Mucosa of stomach (tissue), 1 donor: ENCODE data around the gene IFNAR2.

Experiments
- H3K27me3 ChIP-seq: one replicate; pipeline ENCODE4 v1.7.0; 2013; ENCODE audit warnings: mild to moderate bottlenecking, low read length; ENCODE audit not compliant: control insufficient read depth, insufficient read depth
- H3K36me3 ChIP-seq: one replicate; pipeline ENCODE4 v1.7.0; 2013; ENCODE audit warnings: low read length; ENCODE audit not compliant: control insufficient read depth, insufficient read depth
- H3K4me1 ChIP-seq: one replicate; pipeline ENCODE4 v1.7.0; 2013; ENCODE audit warnings: mild to moderate bottlenecking, low read length; ENCODE audit not compliant: control insufficient read depth, insufficient read depth
- H3K4me3 ChIP-seq: one replicate; pipeline ENCODE4 v1.7.0; 2013; ENCODE audit warnings: low read length
- H3K9ac ChIP-seq: one replicate; pipeline ENCODE4 v1.7.0; 2013; ENCODE audit warnings: mild to moderate bottlenecking, low read length, moderate library complexity
- H3K9me3 ChIP-seq: one replicate; pipeline ENCODE4 v1.7.0; 2013; ENCODE audit warnings: mild to moderate bottlenecking, low read length, moderate library complexity; ENCODE audit not compliant: control insufficient read depth
- donor health status: Pancreatic carcinoma.

IFNAR2 gene

GRCh38 chr21:33264561-33264960 lies 34.8 kb downstream of the IFNAR2 start:
- H3K4me1 ChIP-seq: peaks cover 32% of the 10 kb centered on the region
- no peaks in the 10 kb centered on the region for H3K27me3 ChIP-seq
- H3K9me3 ChIP-seq: no peaks in the 10 kb centered on the region
- no peak overlapping the region for H3K4me3 ChIP-seq
- no peaks in the 10 kb centered on the region for H3K36me3 ChIP-seq
- no peak overlapping the region for H3K9ac ChIP-seq

GRCh38 chr21:33265664-33266049 lies 35.9 kb downstream of the IFNAR2 start:
- no peaks in the 10 kb centered on the region for H3K36me3 ChIP-seq
- H3K9me3 ChIP-seq: no peaks in the 10 kb centered on the region
- peaks cover 40% of the 10 kb centered on the region for H3K4me1 ChIP-seq
- peak overlapping the region; percentile 98 for H3K9ac ChIP-seq
- H3K27me3 ChIP-seq: no peaks in the 10 kb centered on the region
- peak overlapping the region; percentile 96 for H3K4me3 ChIP-seq

- H3K27me3 ChIP-seq: no peaks in the 10 kb centered on the region
- peak within 1 kb of the TSS; percentile 96 for H3K4me3 ChIP-seq
- peak within 1 kb of the TSS; percentile 98 for H3K9ac ChIP-seq
- no peaks in the 10 kb centered on the region for H3K9me3 ChIP-seq
- peaks cover 40% of the 10 kb centered on the region for H3K4me1 ChIP-seq
- H3K36me3 ChIP-seq: no peaks in the 10 kb centered on the region
Measured at GRCh38 chr21:33266050-33266788, 36.5 kb downstream of the IFNAR2 start, which contains the start of gene IL10RB. IL10RB (plus strand) TSS chr21:33266367; CDS start chr21:33266466, 99 bp downstream.

GRCh38 chr21:33266789-33267135 lies 37.0 kb downstream of the IFNAR2 start:
- Histone ChIP-seq H3K4me1 (peaks cover 40% of the 10 kb centered on the region), H3K36me3 (no peaks in the 10 kb centered on the region), H3K9ac (peak overlapping the region; percentile 98), H3K4me3 (peak overlapping the region; percentile 96), H3K27me3 (no peaks in the 10 kb centered on the region), H3K9me3 (no peaks in the 10 kb centered on the region)

GRCh38 chr21:33267250-33267649 lies 37.5 kb downstream of the IFNAR2 start:
- H3K9me3 ChIP-seq: no peaks in the 10 kb centered on the region
- no peaks in the 10 kb centered on the region for H3K36me3 ChIP-seq
- peak overlapping the region; percentile 98 for H3K9ac ChIP-seq
- peaks cover 40% of the 10 kb centered on the region for H3K4me1 ChIP-seq
- peak overlapping the region; percentile 96 for H3K4me3 ChIP-seq
- H3K27me3 ChIP-seq: no peaks in the 10 kb centered on the region

- no peaks in the 10 kb centered on the region for H3K27me3 ChIP-seq
- H3K4me3 ChIP-seq: no peak overlapping the region
- H3K9ac ChIP-seq: no peak overlapping the region
- H3K9me3 ChIP-seq: no peaks in the 10 kb centered on the region
- peaks cover 48% of the 10 kb centered on the region for H3K4me1 ChIP-seq
- H3K36me3 ChIP-seq: no peaks in the 10 kb centered on the region
Measured at GRCh38 chr21:33268393-33268736, 38.6 kb downstream of the IFNAR2 start.

GRCh38 chr21:33268737-33269441 lies 39.2 kb downstream of the IFNAR2 start:
- Histone ChIP-seq H3K4me1 (peaks cover 48% of the 10 kb centered on the region), H3K9ac (no peak overlapping the region), H3K36me3 (no peaks in the 10 kb centered on the region), H3K27me3 (no peaks in the 10 kb centered on the region), H3K4me3 (no peak overlapping the region), H3K9me3 (no peaks in the 10 kb centered on the region)

- no peaks in the 10 kb centered on the region for H3K9me3 ChIP-seq
- no peaks in the 10 kb centered on the region for H3K36me3 ChIP-seq
- no peak overlapping the region for H3K4me3 ChIP-seq
- H3K4me1 ChIP-seq: peaks cover 44% of the 10 kb centered on the region
- H3K27me3 ChIP-seq: no peaks in the 10 kb centered on the region
- no peak overlapping the region for H3K9ac ChIP-seq
Measured at GRCh38 chr21:33270986-33271385, 41.2 kb downstream of the IFNAR2 start.

GRCh38 chr21:33273044-33273443 lies 43.3 kb downstream of the IFNAR2 start:
- Histone ChIP-seq H3K4me1 (peaks cover 32% of the 10 kb centered on the region), H3K9me3 (no peaks in the 10 kb centered on the region), H3K4me3 (no peak overlapping the region), H3K27me3 (no peaks in the 10 kb centered on the region), H3K36me3 (no peaks in the 10 kb centered on the region), H3K9ac (no peak overlapping the region)

- H3K9me3 ChIP-seq: no peaks in the 10 kb centered on the region
- H3K27me3 ChIP-seq: no peaks in the 10 kb centered on the region
- H3K9ac ChIP-seq: no peak overlapping the region
- H3K4me3 ChIP-seq: no peak overlapping the region
- H3K4me1 ChIP-seq: no peaks in the 10 kb centered on the region
- no peaks in the 10 kb centered on the region for H3K36me3 ChIP-seq
Measured at GRCh38 chr21:33278721-33279120, 49.0 kb downstream of the IFNAR2 start.

- no peak overlapping the region for H3K9ac ChIP-seq
- H3K4me1 ChIP-seq: no peaks in the 10 kb centered on the region
- no peaks in the 10 kb centered on the region for H3K9me3 ChIP-seq
- H3K36me3 ChIP-seq: no peaks in the 10 kb centered on the region
- no peaks in the 10 kb centered on the region for H3K27me3 ChIP-seq
- H3K4me3 ChIP-seq: no peak overlapping the region
Measured at GRCh38 chr21:33279330-33279820, 49.6 kb downstream of the IFNAR2 start.
